H1 (cell line): ENCODE results near the gene CLPX.

Source experiments
- GABPA ChIP-seq: IDR thresholded peaks from 2 replicates; pipeline ENCODE4 v1.6.1; 2011; ENCODE audit warnings: mild to moderate bottlenecking, low read length, moderate library complexity, borderline replicate concordance; ENCODE audit not compliant: insufficient read depth
- MAX ChIP-seq: IDR thresholded peaks from 2 replicates; pipeline ENCODE4 v1.6.1; 2012; ENCODE audit warnings: inconsistent platforms
- RAD21 ChIP-seq, 2 experiments: IDR thresholded peaks in 1 of 2; conservative IDR thresholded peaks in 1 of 2; 2 replicates each; pipeline ENCODE4 v1.6.1; 2011; ENCODE audit warnings: low read depth in 2 of 2, low read length in 2 of 2, improper control_type of control experiment in 1 of 2, inconsistent platforms in 1 of 2, mild to moderate bottlenecking in 1 of 2, moderate library complexity in 1 of 2
- TF ChIP-seq, protein P1 (sequence below), 3 experiments: IDR thresholded peaks; 1 replicate in 2 of 3; 2 replicates in 1 of 3; pipeline versions ENCODE4 v1.5.1 to v1.6.1; 2011; ENCODE audit warnings: low read length in 3 of 3, mild to moderate bottlenecking in 3 of 3, inconsistent platforms in 2 of 3, low read depth in 1 of 3, moderate library complexity in 1 of 3; ENCODE audit not compliant: insufficient read depth in 1 of 3; ENCODE audit errors: control extremely low read depth in 1 of 3

DNA sequence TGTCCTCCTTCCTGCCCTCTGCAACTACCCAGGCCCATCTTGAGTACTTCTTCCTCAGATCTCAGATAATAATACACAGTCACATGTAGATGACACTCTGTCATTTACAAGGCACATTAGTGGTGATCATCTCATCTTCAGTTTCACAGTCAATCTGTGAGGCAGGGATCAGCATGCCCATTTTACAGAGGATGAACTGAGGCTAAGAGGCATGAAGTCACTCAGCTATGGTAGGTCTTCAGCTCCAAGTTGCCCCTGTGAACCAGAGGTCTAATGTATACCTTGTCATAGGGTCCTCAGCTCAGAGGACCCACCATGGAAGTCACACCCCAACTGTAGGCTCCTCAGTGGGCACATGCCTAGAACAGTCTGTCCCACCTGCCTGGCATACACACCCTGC is 30.4 kb upstream of the CLPX start:
- TF ChIP-seq, protein P1, sequence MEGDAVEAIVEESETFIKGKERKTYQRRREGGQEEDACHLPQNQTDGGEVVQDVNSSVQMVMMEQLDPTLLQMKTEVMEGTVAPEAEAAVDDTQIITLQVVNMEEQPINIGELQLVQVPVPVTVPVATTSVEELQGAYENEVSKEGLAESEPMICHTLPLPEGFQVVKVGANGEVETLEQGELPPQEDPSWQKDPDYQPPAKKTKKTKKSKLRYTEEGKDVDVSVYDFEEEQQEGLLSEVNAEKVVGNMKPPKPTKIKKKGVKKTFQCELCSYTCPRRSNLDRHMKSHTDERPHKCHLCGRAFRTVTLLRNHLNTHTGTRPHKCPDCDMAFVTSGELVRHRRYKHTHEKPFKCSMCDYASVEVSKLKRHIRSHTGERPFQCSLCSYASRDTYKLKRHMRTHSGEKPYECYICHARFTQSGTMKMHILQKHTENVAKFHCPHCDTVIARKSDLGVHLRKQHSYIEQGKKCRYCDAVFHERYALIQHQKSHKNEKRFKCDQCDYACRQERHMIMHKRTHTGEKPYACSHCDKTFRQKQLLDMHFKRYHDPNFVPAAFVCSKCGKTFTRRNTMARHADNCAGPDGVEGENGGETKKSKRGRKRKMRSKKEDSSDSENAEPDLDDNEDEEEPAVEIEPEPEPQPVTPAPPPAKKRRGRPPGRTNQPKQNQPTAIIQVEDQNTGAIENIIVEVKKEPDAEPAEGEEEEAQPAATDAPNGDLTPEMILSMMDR (IDR thresholded peaks at IDR 0.05; ENCODE audit: control extremely low read depth in 1 of 3, insufficient read depth in 1 of 3, low read depth in 1 of 3, low read length in 3 of 3), result no peak
- TF ChIP-seq MAX (no peak), GABPA (no peak), RAD21 (IDR thresholded peaks at IDR 0.05 in 1 of 2, conservative IDR thresholded peaks at IDR 0.05 in 1 of 2; ENCODE audit: low read depth in 2 of 2, low read length in 2 of 2) (no peak)
